Cerebellar cortex (tissue), 1 donor: Measurements from ENCODE around the gene SLC12A7.

Experiments used
- DNase-seq: peaks from one replicate; pipeline ENCODE4 v3.0.0-alpha.2; 2015; ENCODE audit warnings: low spot score

The SLC12A7 gene

DNA sequence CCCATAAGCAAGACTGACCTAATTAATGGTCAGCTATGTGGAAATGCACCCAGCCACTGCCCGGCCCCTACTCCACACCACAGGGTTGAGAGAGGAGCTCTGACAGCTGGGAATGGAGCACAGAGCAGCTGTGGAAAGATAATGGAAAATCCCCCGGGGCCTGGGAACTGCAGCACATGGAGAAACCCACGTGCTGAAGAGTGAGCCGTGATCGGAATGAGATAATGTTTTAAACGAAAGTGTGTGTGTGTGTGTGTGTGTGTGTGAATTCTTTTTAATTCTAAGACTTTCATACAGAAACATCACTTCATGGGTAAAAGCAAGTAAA lies 13.1 kb upstream of the SLC12A7 start:
- DNase-seq: no peak

DNA sequence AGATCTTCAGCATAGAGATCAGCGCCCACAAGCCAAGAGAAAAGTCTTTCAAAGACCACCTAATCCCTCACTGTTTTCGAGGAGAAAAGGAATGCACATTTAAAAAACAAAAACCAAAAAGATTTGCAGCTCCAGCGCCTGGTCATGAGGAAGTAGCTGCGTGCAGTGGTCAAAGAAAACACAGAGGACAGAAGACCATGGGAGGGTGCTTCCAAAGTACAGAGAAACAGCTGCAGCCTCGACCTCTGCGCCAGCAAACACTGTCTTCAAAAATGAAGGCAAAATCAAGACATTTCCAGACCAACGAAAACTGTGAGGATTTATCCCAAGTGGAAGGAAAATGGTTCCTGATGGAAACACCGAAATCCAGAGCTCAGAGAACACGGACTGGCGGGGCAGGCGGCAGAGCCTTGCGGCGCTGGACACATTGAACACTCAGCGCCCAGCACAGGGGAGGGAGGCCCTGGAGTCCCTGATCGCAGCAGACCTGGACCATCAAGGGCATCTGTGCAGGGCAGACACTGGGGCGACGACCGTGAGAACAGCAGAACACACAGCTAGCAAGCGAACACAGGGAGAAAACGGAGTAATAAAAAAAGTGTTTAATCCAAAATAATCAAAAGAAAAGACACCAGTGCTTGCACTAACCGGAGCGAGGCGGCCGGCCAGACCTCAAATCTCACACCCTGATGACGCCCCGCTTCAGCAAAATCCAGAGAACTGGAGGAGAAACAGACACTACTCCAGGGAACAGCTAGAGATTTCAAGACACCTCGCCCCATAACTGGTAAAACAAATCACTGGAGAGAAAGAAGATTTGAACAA lies 12.6 kb upstream of the SLC12A7 start:
- DNase-seq: no peak

DNA sequence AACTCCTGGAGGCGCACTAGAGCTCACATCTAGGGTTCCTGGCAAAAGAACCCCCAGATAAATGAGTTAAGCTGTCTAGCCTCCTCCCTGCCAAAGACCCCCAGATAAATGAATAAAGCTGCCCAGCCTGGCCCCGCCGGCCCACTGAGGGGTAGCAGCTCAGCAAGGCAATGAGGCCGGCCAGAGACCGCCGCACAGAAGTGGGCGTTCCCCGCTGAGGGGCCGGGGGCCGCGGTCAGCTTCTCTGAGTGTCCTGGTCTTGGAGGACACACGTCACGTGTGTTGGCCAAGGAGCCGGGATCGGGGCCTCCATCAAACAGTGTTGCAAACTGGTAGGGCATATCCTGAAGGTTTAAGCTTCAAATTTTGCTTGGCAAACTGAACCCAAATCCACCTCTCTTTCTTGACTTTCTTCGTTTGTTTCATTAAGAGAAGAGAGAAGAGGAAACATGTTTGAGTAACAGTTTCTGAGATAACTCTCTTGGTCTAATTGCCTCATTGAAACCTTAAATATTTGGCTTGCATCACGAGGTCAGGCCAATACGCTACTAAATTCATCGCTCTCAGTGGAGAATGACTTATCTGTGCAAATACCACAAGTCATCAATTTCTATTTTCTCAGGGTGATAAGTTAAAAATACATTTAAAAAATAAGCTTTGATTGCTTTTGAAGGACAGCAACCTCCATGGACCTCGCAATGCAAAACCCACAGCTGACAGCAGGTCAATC lies 11.7 kb upstream of the SLC12A7 start:
- no peak for DNase-seq

GRCh38 chr5:1122511-1123294 lies 10.8 kb upstream of the SLC12A7 start:
- no peak for DNase-seq

- DNase-seq: no peak
Measured at GRCh38 chr5:1121891-1122290, 10.0 kb upstream of the SLC12A7 start.

GRCh38 chr5:1121044-1121443 lies 9.2 kb upstream of the SLC12A7 start:
- no peak for DNase-seq

DNA sequence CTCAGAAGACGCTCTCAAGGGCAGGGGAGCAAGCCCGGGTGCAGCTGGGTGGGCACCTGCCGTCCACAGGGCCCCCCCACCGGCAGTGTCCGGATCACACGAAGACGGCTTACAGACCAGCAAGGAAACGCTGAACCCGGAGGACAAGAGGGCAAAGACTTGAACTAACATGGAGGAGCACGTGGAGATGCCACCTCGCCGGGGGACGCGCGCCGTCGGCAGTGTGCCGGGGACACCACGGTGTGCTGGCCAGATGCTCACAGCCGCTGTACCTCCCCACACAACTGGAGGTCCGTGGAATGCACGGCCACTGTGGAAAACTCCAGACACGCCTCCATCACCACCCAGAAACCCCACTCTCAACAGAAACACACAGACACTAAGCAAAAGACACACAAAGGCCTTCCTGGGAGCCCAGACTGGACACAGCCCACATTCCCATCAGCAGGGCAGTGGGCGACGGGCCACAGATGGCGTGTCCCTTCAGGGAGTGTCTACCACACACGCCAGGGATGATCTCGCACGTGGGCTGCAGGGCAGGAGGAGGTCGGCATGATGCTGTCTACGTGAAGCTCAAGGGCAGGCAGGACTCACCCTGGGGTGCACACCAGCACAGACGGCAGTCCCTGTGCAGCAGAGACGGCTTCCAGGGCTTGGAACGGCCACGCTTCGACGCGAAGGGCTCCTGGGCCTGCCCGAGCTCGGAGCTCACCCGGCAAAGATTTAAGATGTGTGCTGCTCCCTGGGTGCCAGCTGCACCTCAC lies 8.6 kb upstream of the SLC12A7 start:
- no peak for DNase-seq

GRCh38 chr5:1119312-1119831 lies 7.5 kb upstream of the SLC12A7 start:
- no peak for DNase-seq

GRCh38 chr5:1118738-1119137 lies 6.9 kb upstream of the SLC12A7 start:
- no peak for DNase-seq

DNA sequence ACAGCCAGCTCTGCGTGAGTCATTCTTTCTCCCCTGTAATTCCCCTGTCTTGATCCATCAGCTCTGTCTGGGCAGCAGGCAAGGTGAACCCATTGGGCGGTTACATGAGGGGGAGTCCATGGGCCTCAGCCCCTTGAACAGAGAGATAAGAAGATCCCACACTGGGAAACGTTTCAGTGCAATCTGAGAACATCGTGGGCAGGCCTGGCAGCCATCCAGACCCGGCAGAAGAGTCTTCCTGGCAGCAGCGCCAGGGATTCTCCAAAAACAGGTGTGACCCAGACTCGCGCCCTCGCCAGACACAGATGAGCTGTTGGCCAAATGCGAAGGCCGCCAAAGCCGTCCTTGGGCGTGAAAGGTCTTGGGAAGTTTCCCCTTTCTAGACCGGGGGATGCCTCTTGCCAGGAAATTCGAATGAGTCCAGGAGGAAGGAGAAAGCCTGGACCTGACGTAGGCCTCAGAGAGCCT lies 6.4 kb upstream of the SLC12A7 start:
- DNase-seq: no peak

DNA sequence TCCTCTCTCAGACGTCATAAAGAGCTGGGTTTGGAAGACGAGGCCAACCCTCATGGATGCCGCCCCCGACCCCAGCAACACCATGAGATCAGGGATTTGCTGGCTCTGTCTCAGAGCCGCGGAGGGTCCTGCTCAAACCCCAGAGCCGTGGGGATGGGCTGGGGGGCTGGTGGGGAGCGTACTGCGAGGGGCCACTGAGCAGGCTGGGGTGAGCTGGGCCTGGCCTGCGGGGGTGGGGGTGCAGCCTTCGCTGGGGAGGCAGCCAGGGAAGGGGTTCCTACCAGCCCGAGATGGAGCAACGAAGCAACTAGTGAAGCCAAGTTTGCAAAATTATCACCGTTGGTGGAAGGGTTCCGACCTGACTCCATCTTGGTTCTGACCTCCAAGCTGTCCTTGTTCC lies 5.1 kb upstream of the SLC12A7 start:
- DNase-seq: no peak

DNA sequence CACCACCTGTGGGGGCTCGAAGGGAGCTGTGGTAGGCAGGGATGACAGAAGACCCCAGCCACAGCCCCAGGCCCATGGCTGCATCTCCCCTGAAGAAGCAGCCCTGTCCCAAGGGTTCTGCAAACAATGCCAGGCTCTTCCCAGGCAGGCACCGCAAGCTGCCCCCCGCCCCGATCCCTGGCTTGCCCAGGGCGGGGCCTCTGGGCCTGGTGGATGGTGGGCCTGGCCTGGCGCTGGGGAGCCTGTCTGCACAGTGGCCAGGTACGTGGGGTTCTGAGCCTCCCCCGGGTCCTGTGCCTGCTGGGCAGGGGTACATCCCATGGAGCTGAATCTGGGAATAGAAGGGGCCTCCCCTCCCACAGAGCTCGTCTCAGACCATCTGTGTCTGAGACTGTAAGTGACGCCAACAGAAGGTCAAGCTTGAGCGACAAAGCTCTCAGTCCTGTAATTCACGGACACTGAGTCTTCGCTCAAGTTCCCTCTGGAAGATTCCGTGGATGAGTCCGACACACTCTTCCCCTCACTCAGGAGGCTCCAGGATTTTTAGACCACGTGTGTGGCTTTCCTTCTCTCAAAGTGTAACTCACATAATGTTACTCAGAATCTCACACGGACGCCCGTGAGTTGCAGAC lies 4.4 kb upstream of the SLC12A7 start:
- no peak for DNase-seq

GRCh38 chr5:1115123-1115815 lies 3.4 kb upstream of the SLC12A7 start:
- DNase-seq: no peak

- no peak for DNase-seq
Measured at GRCh38 chr5:1113805-1114586, 2.1 kb upstream of the SLC12A7 start.

DNA sequence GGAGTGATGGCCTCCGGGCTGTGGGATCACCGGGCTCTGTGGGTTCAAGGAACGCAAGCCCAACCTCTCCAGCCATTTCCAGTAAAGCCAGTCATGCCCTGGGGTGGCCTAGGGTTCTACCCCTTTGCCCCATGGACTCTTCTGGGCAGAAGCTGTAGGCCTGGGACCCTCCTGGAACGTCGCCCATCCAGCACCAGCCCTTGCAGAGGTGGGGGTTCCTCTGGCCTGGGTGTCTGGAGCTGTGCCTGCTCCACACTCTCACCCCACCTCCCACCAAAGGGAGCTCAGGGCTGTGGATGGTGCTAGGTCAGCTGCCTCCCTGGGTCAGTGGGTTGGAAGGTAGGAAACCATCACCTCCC lies 1.4 kb upstream of the SLC12A7 start:
- DNase-seq: no peak

DNA sequence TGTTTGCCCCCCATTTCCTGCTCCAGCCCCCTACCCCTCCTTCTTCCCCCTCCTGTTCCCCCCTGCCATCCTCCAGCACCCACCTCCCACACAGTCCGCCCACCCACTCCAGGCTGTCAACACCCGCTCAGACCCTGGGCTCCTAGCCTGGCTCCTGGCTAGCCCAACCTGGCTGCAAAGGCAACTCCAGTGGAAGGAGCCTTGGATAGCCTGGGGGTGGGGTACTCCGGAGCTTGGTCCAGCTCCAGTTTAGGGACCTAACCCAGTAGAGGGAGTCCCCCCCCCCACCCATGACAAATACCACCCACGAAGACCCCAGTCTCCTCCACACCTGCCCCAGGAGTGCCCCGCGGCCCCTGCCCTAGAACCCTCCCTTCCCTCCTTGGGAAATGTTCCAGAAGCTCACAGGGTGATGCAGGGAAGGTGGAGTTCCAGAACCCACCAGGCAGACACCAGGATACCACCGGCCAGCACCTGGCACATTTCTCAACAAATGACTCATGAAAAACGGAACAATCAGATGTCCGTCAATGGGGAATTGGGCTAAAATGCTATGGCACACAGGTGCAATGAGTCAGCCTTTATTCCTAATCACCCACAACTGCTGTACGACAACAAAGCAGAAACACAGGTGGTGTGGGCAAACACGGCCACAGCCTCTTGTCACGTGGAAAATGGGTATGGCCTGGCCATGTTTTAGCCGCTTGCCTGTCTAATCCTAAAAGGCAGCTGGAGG lies 901 bp upstream of the SLC12A7 start:
- no peak for DNase-seq

DNA sequence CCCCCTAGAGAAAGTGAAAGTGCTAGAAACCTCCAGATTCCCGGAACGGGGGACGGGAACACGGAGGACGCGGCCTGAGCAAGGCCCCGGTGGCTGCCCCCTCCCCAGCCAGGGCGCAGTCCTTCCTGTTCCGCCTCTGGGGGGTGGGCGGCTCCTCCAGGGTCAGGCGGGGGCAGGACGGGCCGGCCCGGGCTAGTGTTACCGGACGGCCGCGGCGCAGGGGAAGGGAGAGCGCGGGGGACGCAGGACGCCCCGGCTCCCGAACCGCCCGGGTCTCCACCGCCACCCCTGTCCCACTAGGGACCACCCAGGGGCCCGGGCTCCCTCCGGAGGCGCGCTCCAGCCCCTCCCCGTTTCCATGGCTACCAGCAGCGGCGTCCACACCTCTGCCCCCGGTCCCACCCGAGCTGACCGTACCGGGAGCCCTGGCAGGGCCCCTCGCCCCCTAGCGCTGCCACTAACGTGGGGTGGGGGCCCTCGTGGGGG lies 579 bp downstream of the SLC12A7 start:
- no peak for DNase-seq

DNA sequence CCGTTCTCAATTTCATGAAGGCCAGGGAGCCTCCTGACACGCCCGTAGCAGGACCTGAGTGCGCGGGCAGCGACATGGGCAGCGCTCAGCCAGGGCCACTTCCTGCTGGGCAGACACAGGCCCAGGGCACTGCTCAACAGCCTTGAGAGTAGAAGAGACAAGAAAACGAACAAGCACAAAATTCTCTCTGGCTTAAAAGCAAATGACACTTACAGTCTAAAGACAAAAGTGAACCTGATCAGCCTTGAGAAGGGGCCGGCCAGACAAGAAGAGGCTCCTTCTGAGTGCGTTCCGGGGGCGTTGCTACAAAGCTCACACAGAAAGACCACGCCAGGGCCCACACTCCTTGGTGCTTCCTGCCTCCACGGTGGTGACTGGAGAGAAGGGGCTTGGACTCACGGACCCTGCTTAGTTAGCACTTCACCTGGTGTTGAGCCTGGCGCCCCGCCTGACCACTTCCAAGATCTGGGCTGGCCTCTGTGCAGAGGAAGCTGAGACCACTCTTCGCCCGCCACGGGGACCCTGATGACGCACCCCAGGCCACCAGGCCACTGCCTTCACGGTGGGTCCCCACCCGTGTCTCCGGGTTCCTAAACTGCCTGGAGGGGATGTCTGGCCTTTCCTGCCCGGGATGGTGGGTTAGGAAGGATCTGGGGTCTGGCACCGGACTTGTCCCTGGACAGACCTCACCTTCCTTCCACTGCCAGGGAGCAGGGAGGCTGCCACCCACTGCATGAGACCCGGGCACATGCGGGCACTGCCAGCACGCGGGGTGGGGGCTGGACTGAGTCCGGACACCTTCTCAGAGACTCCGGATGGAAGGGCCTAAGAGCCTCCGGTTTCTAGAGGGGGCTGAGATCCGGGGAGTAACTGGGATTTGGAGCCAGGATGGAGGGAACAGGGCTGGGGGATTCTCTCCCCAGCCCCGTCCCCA lies 1.3 kb downstream of the SLC12A7 start:
- no peak for DNase-seq
